HG03095 (cell line): ENCODE data around the gene NCR1.
"Not testable (repeated sequence)": the region's sequence is repeated elsewhere in the genome, so short reads cannot be mapped to it uniquely, and the experiment has no call there.

Experiments used
- ATAC-seq: cut with Tn5 transposase; IDR thresholded peaks from one replicate; pipeline ENCODE4 v1.9.1; 2021; ENCODE audit warnings: moderate library complexity; ENCODE audit not compliant: unreplicated experiment

The NCR1 gene

GRCh38 chr19:54905421-54905802 is 536 bp upstream of the NCR1 start:
- no peak for ATAC-seq

- no peak for ATAC-seq
Observed at GRCh38 chr19:54906819-54907218, 871 bp downstream of the NCR1 start.

GRCh38 chr19:54907899-54908298 is 2.0 kb downstream of the NCR1 start:
- ATAC-seq = not testable (repeated sequence)

GRCh38 chr19:54916822-54917221 is 10.9 kb downstream of the NCR1 start:
- no peak for ATAC-seq

GRCh38 chr19:54918499-54918898 is 12.6 kb downstream of the NCR1 start:
- ATAC-seq = no peak

- ATAC-seq = not testable (repeated sequence)
Observed at GRCh38 chr19:54919646-54920563, 14.0 kb downstream of the NCR1 start.

GRCh38 chr19:54921082-54921481 is 15.1 kb downstream of the NCR1 start:
- ATAC-seq = no peak

GRCh38 chr19:54923276-54923675 is 17.3 kb downstream of the NCR1 start:
- ATAC-seq = no peak

- no peak for ATAC-seq
Observed at GRCh38 chr19:54928299-54928698, 22.4 kb downstream of the NCR1 start.

GRCh38 chr19:54937926-54938325 is 32.0 kb downstream of the NCR1 start:
- ATAC-seq = no peak

GRCh38 chr19:54938906-54939305 is 33.0 kb downstream of the NCR1 start:
- ATAC-seq = no peak

GRCh38 chr19:54939538-54939937 is 33.6 kb downstream of the NCR1 start:
- ATAC-seq = not testable (repeated sequence)

GRCh38 chr19:54943772-54944361 is 37.9 kb downstream of the NCR1 start:
- ATAC-seq = not testable (repeated sequence)

- no peak for ATAC-seq
Observed at GRCh38 chr19:54947381-54947780, 41.4 kb downstream of the NCR1 start, which contains the start of gene NLRP7. NLRP7 (minus strand) TSS chr19:54947530.

GRCh38 chr19:54949412-54949811 is 43.5 kb downstream of the NCR1 start:
- ATAC-seq = no peak

GRCh38 chr19:54950580-54950979 is 44.6 kb downstream of the NCR1 start:
- ATAC-seq = not testable (repeated sequence)

GRCh38 chr19:54952591-54953344 is 46.8 kb downstream of the NCR1 start:
- no peak for ATAC-seq

GRCh38 chr19:54953345-54953713 is 47.4 kb downstream of the NCR1 start:
- ATAC-seq = not testable (repeated sequence)

GRCh38 chr19:54955376-54955775 is 49.4 kb downstream of the NCR1 start:
- ATAC-seq = no peak

- no peak for ATAC-seq
Observed at GRCh38 chr19:54959840-54960239, 53.9 kb downstream of the NCR1 start.
